Measurements from ENCODE around the gene GCH1.
"Not testable (repeated sequence)": the region's sequence is repeated elsewhere in the genome, so short reads cannot be mapped to it uniquely, and the experiment has no call there.

The GCH1 gene

GRCh38 chr14:54929556-54929955 lies 26.9 kb upstream of the GCH1 start:
- no peak overlapping the region for H2AFZ ChIP-seq (ENCODE audit: low read depth, low read length)
- no peaks in the 10 kb centered on the region for H3K79me2 ChIP-seq (ENCODE audit: low read length)
- no peak overlapping the region for H3K4me3 ChIP-seq (ENCODE audit: low read length)
- H3K36me3 ChIP-seq (replicated peaks; ENCODE audit: low read depth, low read length), result no peaks in the 10 kb centered on the region
- no peak overlapping the region for H3K9ac ChIP-seq (ENCODE audit: low read length)
- H3K4me2 ChIP-seq (ENCODE audit: low read length), result no peak overlapping the region
- no peaks in the 10 kb centered on the region for H3K4me1 ChIP-seq (ENCODE audit: low read length)
- no peaks in the 10 kb centered on the region for H3K9me3 ChIP-seq (ENCODE audit: insufficient read depth, low read length)
- no peaks in the 10 kb centered on the region for H3K27me3 ChIP-seq (ENCODE audit: low read depth, low read length)
- H3K27ac ChIP-seq (ENCODE audit: low read length), result no peak overlapping the region
- H4K20me1 ChIP-seq (ENCODE audit: insufficient read depth, low read length), result no peaks in the 10 kb centered on the region
- TF ChIP-seq, protein P1, sequence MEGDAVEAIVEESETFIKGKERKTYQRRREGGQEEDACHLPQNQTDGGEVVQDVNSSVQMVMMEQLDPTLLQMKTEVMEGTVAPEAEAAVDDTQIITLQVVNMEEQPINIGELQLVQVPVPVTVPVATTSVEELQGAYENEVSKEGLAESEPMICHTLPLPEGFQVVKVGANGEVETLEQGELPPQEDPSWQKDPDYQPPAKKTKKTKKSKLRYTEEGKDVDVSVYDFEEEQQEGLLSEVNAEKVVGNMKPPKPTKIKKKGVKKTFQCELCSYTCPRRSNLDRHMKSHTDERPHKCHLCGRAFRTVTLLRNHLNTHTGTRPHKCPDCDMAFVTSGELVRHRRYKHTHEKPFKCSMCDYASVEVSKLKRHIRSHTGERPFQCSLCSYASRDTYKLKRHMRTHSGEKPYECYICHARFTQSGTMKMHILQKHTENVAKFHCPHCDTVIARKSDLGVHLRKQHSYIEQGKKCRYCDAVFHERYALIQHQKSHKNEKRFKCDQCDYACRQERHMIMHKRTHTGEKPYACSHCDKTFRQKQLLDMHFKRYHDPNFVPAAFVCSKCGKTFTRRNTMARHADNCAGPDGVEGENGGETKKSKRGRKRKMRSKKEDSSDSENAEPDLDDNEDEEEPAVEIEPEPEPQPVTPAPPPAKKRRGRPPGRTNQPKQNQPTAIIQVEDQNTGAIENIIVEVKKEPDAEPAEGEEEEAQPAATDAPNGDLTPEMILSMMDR (IDR thresholded peaks at IDR 0.05; ENCODE audit: low read depth, low read length), result no peak
- TF ChIP-seq EZH2phosphoT487 (IDR thresholded peaks at IDR 0.05; ENCODE audit: low read depth), result no peak

DNA sequence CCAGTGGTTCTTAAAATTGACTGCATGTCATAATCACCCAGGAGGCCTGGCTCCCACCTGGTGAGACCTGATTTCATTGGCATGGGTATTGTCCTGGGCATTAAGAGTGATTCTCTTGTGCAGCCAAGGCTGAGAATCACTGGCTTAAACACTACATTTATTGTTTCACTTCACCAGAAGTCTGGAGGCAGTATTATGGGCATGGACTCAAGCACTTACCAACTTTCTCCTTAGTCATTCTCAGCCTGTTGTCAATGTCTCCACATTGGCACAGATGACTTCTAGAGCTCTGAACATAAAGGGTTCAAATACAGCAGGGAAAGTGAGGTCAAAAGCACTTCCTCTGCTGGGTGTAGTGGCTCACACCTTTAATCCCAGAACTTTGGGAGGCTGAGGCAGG lies 25.6 kb upstream of the GCH1 start:
- no peak overlapping the region for H3K27ac ChIP-seq (ENCODE audit: low read length)
- no peaks in the 10 kb centered on the region for H4K20me1 ChIP-seq (ENCODE audit: insufficient read depth, low read length)
- no peaks in the 10 kb centered on the region for H3K27me3 ChIP-seq (ENCODE audit: low read depth, low read length)
- H3K9me3 ChIP-seq (ENCODE audit: insufficient read depth, low read length), result no peaks in the 10 kb centered on the region
- no peak overlapping the region for H3K9ac ChIP-seq (ENCODE audit: low read length)
- H3K4me3 ChIP-seq (ENCODE audit: low read length), result no peak overlapping the region
- no peak for TF ChIP-seq EZH2phosphoT487 (IDR thresholded peaks at IDR 0.05; ENCODE audit: low read depth)
- TF ChIP-seq, protein P1 (IDR thresholded peaks at IDR 0.05; ENCODE audit: low read depth, low read length), result no peak
- H3K4me1 ChIP-seq (ENCODE audit: low read length), result no peaks in the 10 kb centered on the region
- H3K4me2 ChIP-seq (ENCODE audit: low read length), result no peak overlapping the region
- H2AFZ ChIP-seq (ENCODE audit: low read depth, low read length), result no peak overlapping the region
- H3K79me2 ChIP-seq (ENCODE audit: low read length), result no peaks in the 10 kb centered on the region
- no peaks in the 10 kb centered on the region for H3K36me3 ChIP-seq (replicated peaks; ENCODE audit: low read depth, low read length)

DNA sequence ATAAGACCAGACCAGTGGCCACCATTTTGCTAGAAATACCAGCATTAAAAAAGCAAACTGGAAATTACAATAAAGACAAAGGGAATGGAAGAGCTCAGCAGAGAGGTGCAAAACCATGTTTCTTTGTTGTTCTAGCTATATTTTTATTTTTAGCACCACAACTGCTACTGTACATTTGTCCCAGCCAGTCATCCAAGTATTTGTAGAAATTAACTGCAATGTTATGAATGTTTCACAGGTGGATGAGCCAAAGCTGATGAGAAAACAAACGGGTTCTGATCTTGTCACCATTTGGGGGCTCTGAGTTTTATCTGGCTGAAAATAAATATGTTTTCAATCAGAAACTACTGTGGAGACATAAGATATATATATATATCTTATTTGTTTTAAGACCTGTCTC lies 24.9 kb upstream of the GCH1 start:
- no peak overlapping the region for H3K9ac ChIP-seq (ENCODE audit: low read length)
- no peak overlapping the region for H3K4me2 ChIP-seq (ENCODE audit: low read length)
- H4K20me1 ChIP-seq (ENCODE audit: insufficient read depth, low read length), result no peaks in the 10 kb centered on the region
- H3K27me3 ChIP-seq (ENCODE audit: low read depth, low read length), result no peaks in the 10 kb centered on the region
- no peaks in the 10 kb centered on the region for H3K9me3 ChIP-seq (ENCODE audit: insufficient read depth, low read length)
- no peaks in the 10 kb centered on the region for H3K36me3 ChIP-seq (replicated peaks; ENCODE audit: low read depth, low read length)
- no peak overlapping the region for H3K4me3 ChIP-seq (ENCODE audit: low read length)
- no peaks in the 10 kb centered on the region for H3K4me1 ChIP-seq (ENCODE audit: low read length)
- H3K79me2 ChIP-seq (ENCODE audit: low read length), result no peaks in the 10 kb centered on the region
- TF ChIP-seq, protein P1 (IDR thresholded peaks at IDR 0.05; ENCODE audit: low read depth, low read length), result no peak
- H3K27ac ChIP-seq (ENCODE audit: low read length), result no peak overlapping the region
- no peak overlapping the region for H2AFZ ChIP-seq (ENCODE audit: low read depth, low read length)

GRCh38 chr14:54926570-54926969 lies 23.9 kb upstream of the GCH1 start:
- not testable (repeated sequence) for H3K9me3 ChIP-seq (ENCODE audit: insufficient read depth, low read length); H3K9ac ChIP-seq (ENCODE audit: low read length); H2AFZ ChIP-seq (ENCODE audit: low read depth, low read length); H3K79me2 ChIP-seq (ENCODE audit: low read length); H4K20me1 ChIP-seq (ENCODE audit: insufficient read depth, low read length); H3K4me3 ChIP-seq (ENCODE audit: low read length); H3K27me3 ChIP-seq (ENCODE audit: low read depth, low read length); H3K4me1 ChIP-seq (ENCODE audit: low read length); H3K36me3 ChIP-seq (replicated peaks; ENCODE audit: low read depth, low read length); H3K27ac ChIP-seq (ENCODE audit: low read length); H3K4me2 ChIP-seq (ENCODE audit: low read length)

GRCh38 chr14:54922598-54922997 lies 20.0 kb upstream of the GCH1 start:
- Histone ChIP-seq H3K9me3 (ENCODE audit: insufficient read depth, low read length) (no peaks in the 10 kb centered on the region), H4K20me1 (ENCODE audit: insufficient read depth, low read length) (no peaks in the 10 kb centered on the region), H3K27me3 (ENCODE audit: low read depth, low read length) (no peaks in the 10 kb centered on the region), H2AFZ (ENCODE audit: low read depth, low read length) (no peak overlapping the region), H3K27ac (ENCODE audit: low read length) (no peak overlapping the region), H3K79me2 (ENCODE audit: low read length) (no peaks in the 10 kb centered on the region), H3K4me3 (ENCODE audit: low read length) (no peak overlapping the region), H3K4me2 (ENCODE audit: low read length) (no peak overlapping the region), H3K36me3 (replicated peaks; ENCODE audit: low read depth, low read length) (no peaks in the 10 kb centered on the region), H3K4me1 (ENCODE audit: low read length) (no peaks in the 10 kb centered on the region), H3K9ac (ENCODE audit: low read length) (no peak overlapping the region)
- TF ChIP-seq EZH2phosphoT487 (IDR thresholded peaks at IDR 0.05; ENCODE audit: low read depth), result no peak
- TF ChIP-seq, protein P1 (IDR thresholded peaks at IDR 0.05; ENCODE audit: low read depth, low read length), result no peak

Data from OCI-LY3 (cell line).